Body of pancreas (tissue), 4 donors: ENCODE measurements around the gene CNTNAP5.

Experiments used
- CTCF ChIP-seq, 7 experiments: fragments of 450-650 bp in 4 of 7; fragments of 200-600 bp in 3 of 7; sonication (generic) in 3 of 7; IDR thresholded peaks; one replicate each; pipeline ENCODE4 v1.5.1; 2016 to 2019; ENCODE audit warnings: antibody characterized with exemption in 7 of 7
- POLR2A ChIP-seq, 3 donors: fragments of 450-650 bp; IDR thresholded peaks; one replicate each; pipeline ENCODE4 v1.6.1; 2016; ENCODE audit warnings: antibody characterized with exemption in 3 of 3, mild to moderate bottlenecking in 2 of 3

- TF ChIP-seq CTCF (IDR thresholded peaks at IDR 0.05), result no peak
- no peak for TF ChIP-seq POLR2A (IDR thresholded peaks at IDR 0.05)
Observed at GRCh38 chr2:124091721-124092120, 66.6 kb downstream of the CNTNAP5 start.
